Limb (tissue), 2 donors: Measurements from ENCODE around the gene ANKRD55.
"Not testable (repeated sequence)": the region's sequence is repeated elsewhere in the genome, so short reads cannot be mapped to it uniquely, and the experiment has no call there.

Experiments used
- DNase-seq, 2 donors: peaks; one replicate each; pipeline ENCODE4 v3.0.0-alpha.2; 2016; ENCODE audit errors: extremely low spot score in 2 of 2

Gene ANKRD55

GRCh38 chr5:56233230-56233629, at the start of gene ANKRD55:
Gene ANKRD55 (minus strand): TSS chr5:56233330. CDS start chr5:56232913, 417 bp downstream.
- peak; percentile 24 to 43 for DNase-seq

GRCh38 chr5:56282216-56282615, 49.1 kb upstream of the ANKRD55 start:
- no peak for DNase-seq

GRCh38 chr5:56281489-56282165, 48.5 kb upstream of the ANKRD55 start:
- no peak for DNase-seq

GRCh38 chr5:56279979-56280378, 46.8 kb upstream of the ANKRD55 start:
- DNase-seq = no peak

GRCh38 chr5:56279291-56279690, 46.2 kb upstream of the ANKRD55 start:
- DNase-seq = no peak

GRCh38 chr5:56278335-56278753, 45.2 kb upstream of the ANKRD55 start:
- no peak for DNase-seq

- DNase-seq = no peak
These were observed 44.4 kb upstream of the ANKRD55 start for GRCh38 chr5:56277573-56277972.

GRCh38 chr5:56273376-56273955, 40.3 kb upstream of the ANKRD55 start:
- no peak for DNase-seq

- no peak for DNase-seq
These were observed 39.6 kb upstream of the ANKRD55 start for GRCh38 chr5:56272765-56273164.

- DNase-seq = peak; percentile 85 to 88
These were observed 37.6 kb upstream of the ANKRD55 start for GRCh38 chr5:56270568-56271392.

- DNase-seq = no peak
These were observed 36.9 kb upstream of the ANKRD55 start for GRCh38 chr5:56270058-56270457.

- peak in 1 of 2 donors; percentile 51 for DNase-seq
These were observed 36.2 kb upstream of the ANKRD55 start for GRCh38 chr5:56269216-56269927.

- not testable (repeated sequence) for DNase-seq
These were observed 35.6 kb upstream of the ANKRD55 start for GRCh38 chr5:56268707-56269106.

- DNase-seq = no peak
These were observed 34.7 kb upstream of the ANKRD55 start for GRCh38 chr5:56267856-56268255.

GRCh38 chr5:56264417-56265025, 31.4 kb upstream of the ANKRD55 start:
- DNase-seq = no peak

GRCh38 chr5:56262279-56262678, 29.1 kb upstream of the ANKRD55 start:
- no peak for DNase-seq

GRCh38 chr5:56259002-56259511, 25.9 kb upstream of the ANKRD55 start:
- peak in 1 of 2 donors; percentile 34 for DNase-seq

GRCh38 chr5:56257763-56258529, 24.8 kb upstream of the ANKRD55 start:
- not testable (repeated sequence) for DNase-seq

GRCh38 chr5:56257010-56257409, 23.9 kb upstream of the ANKRD55 start:
- no peak for DNase-seq

GRCh38 chr5:56255502-56255901, 22.4 kb upstream of the ANKRD55 start:
- no peak for DNase-seq
